Mucosa of stomach (tissue), 1 donor: ENCODE data around the gene HSBP1L1.
"Not testable (repeated sequence)": the region's sequence is repeated elsewhere in the genome, so short reads cannot be mapped to it uniquely, and the experiment has no call there.

Source experiments
- H3K27me3 ChIP-seq: one replicate; pipeline ENCODE4 v1.7.0; 2013; ENCODE audit warnings: mild to moderate bottlenecking, low read length; ENCODE audit not compliant: control insufficient read depth, insufficient read depth
- H3K36me3 ChIP-seq: one replicate; pipeline ENCODE4 v1.7.0; 2013; ENCODE audit warnings: low read length; ENCODE audit not compliant: control insufficient read depth, insufficient read depth
- H3K4me1 ChIP-seq: one replicate; pipeline ENCODE4 v1.7.0; 2013; ENCODE audit warnings: mild to moderate bottlenecking, low read length; ENCODE audit not compliant: control insufficient read depth, insufficient read depth
- H3K4me3 ChIP-seq: one replicate; pipeline ENCODE4 v1.7.0; 2013; ENCODE audit warnings: low read length
- H3K9ac ChIP-seq: one replicate; pipeline ENCODE4 v1.7.0; 2013; ENCODE audit warnings: mild to moderate bottlenecking, low read length, moderate library complexity
- H3K9me3 ChIP-seq: one replicate; pipeline ENCODE4 v1.7.0; 2013; ENCODE audit warnings: mild to moderate bottlenecking, low read length, moderate library complexity; ENCODE audit not compliant: control insufficient read depth
- donor health status: Pancreatic carcinoma.

HSBP1L1 gene

GRCh38 chr18:80011496-80012137 is 47.2 kb downstream of the HSBP1L1 start:
- not testable (repeated sequence) for H3K36me3 ChIP-seq, H3K9ac ChIP-seq, H3K4me3 ChIP-seq, H3K9me3 ChIP-seq, H3K27me3 ChIP-seq, H3K4me1 ChIP-seq

DNA sequence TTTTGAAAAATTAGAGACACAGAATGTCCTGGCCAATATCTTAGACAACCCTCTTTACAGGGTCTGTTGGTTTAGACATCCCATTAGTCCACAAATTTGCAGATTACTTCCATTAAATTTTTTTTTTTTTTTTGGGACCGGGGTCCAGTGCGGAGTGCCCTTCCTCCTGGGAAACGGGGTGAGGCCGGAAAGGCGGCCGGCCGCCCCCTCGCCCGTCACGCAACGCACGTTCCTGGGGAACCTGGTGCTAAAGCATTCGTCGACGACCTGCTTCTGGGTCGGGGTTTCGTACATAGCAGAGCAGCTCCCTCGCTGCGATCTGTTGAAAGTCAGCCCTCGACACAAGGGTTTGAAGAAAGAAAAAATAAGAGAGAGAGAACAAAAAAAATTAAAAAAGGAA is 48.3 kb downstream of the HSBP1L1 start:
- Histone ChIP-seq H3K4me1 (no peaks in the 10 kb centered on the region), H3K36me3 (no peaks in the 10 kb centered on the region), H3K27me3 (no peaks in the 10 kb centered on the region), H3K9ac (no peak overlapping the region), H3K9me3 (no peaks in the 10 kb centered on the region), H3K4me3 (no peak overlapping the region)
